Nephron progenitor cell (in vitro differentiated cells): Measurements from ENCODE around the gene ZNF688.

Source experiments
- DNase-seq: peaks from one replicate; pipeline ENCODE4 v3.0.0; 2021
- H3K27ac Mint-ChIP-seq: 2 replicates; pipeline ENCODE4 v1.8.0; 2021; ENCODE audit warnings: mild to moderate bottlenecking, moderate library complexity, mixed read lengths
- H3K27me3 Mint-ChIP-seq: 2 replicates; pipeline ENCODE4 v1.8.0; 2021; ENCODE audit warnings: mild to moderate bottlenecking, low read depth, mixed read lengths; ENCODE audit not compliant: poor library complexity
- H3K36me3 Mint-ChIP-seq: 2 replicates; pipeline ENCODE4 v1.8.0; 2021; ENCODE audit warnings: low read depth, mixed read lengths
- H3K4me1 Mint-ChIP-seq: 2 replicates; pipeline ENCODE4 v1.8.0; 2021; ENCODE audit warnings: mixed read lengths
- H3K4me3 Mint-ChIP-seq: 2 replicates; pipeline ENCODE4 v1.8.0; 2021; ENCODE audit warnings: mild to moderate bottlenecking, moderate library complexity, mixed read lengths
- H3K9me3 Mint-ChIP-seq: 2 replicates; pipeline ENCODE4 v1.8.0; 2021; ENCODE audit warnings: mild to moderate bottlenecking, moderate library complexity, mixed read lengths
- CTCF ChIP-seq: fragments of 200-600 bp; sonication (generic); IDR thresholded peaks from 2 replicates; pipeline ENCODE4 v1.5.0; 2021; ENCODE audit warnings: antibody characterized with exemption

ZNF688 gene

DNA sequence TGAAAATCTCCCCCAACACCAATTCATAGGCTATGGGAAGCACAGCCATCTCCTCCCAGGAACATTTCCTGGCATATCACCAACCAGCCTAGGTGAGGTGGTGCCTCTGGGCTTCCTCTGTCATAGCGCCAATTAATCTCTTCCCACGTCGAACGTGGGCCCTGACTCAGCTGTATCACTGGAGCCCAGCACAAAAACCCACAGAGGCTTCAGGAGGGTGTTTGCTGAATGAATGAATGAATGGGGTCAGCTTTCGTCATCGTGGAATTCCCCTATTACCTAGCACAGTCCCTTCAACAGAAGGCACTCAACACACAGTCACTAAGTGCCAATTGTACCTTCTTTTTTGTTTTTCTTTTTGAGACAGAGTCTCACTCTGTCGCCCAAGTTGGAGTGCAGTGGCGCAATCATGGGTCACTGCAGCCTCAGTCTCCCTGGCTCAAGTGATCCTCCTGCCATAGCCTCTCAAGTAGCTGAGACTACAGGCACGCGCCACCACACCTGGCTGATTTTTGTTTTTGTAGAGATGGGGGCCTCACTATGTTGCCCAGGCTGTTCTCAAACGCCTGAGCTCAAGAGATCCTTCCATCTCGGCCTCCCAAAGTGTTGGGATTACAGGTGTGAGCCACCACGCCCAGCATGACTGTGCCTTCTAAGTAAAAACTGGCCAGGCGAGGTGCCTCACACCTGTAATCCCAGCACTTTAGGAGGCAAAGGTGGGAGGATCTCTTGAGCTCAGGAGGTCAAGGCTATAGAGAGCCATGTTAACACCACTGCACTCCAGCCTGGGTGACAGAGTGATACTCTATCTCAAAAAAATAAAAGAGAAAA lies 4.1 kb downstream of the ZNF688 start:
- Mint-ChIP-seq H3K4me1 (peaks cover 35% of the 10 kb centered on the region), H3K27ac (no peak overlapping the region)
- no peak for DNase-seq

DNA sequence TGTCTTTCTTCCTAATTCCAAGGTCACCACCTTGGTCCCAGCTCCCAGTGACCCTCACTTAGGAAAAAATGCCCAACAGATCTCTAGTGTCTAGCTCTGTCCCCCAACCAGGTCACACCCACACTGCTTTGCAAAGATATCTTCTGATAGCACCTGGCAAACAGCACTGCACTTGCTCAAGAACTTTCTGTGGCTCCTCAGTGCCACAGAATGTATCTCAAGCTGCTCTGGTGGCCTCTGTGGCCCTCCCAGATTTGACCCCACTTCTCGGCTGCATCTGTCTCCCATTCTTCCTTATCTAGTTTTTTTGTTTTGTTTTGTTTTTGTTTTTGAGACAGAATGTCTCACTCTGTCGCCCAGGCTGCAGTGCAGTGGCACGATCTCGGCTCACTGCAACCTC lies 5.0 kb downstream of the ZNF688 start:
- H3K27ac Mint-ChIP-seq, result peak overlapping the region; percentile 68
- peaks cover 13% of the 10 kb centered on the region for H3K27me3 Mint-ChIP-seq
- H3K4me3 Mint-ChIP-seq, result no peak overlapping the region
- TF ChIP-seq CTCF, result no peak
- DNase-seq, result no peak
- peaks cover 31% of the 10 kb centered on the region for H3K4me1 Mint-ChIP-seq
- no peaks in the 10 kb centered on the region for H3K9me3 Mint-ChIP-seq
- no peaks in the 10 kb centered on the region for H3K36me3 Mint-ChIP-seq

More for the DNA sequence above, 4.1 kb downstream of the ZNF688 start:
- Mint-ChIP-seq H3K27me3 (peaks cover 13% of the 10 kb centered on the region), H3K4me3 (no peak overlapping the region), H3K9me3 (no peaks in the 10 kb centered on the region), H3K36me3 (no peaks in the 10 kb centered on the region)
- no peak for TF ChIP-seq CTCF

- H3K27ac Mint-ChIP-seq, result peak overlapping the region; percentile 55
- no peak for DNase-seq
- peaks cover 34% of the 10 kb centered on the region for H3K4me1 Mint-ChIP-seq
- peaks cover 19% of the 10 kb centered on the region for H3K27me3 Mint-ChIP-seq
- H3K36me3 Mint-ChIP-seq, result no peaks in the 10 kb centered on the region
- no peak for TF ChIP-seq CTCF
- H3K4me3 Mint-ChIP-seq, result no peak overlapping the region
- H3K9me3 Mint-ChIP-seq, result no peaks in the 10 kb centered on the region
These were observed 5.5 kb downstream of the ZNF688 start for GRCh38 chr16:30565984-30566383.

DNA sequence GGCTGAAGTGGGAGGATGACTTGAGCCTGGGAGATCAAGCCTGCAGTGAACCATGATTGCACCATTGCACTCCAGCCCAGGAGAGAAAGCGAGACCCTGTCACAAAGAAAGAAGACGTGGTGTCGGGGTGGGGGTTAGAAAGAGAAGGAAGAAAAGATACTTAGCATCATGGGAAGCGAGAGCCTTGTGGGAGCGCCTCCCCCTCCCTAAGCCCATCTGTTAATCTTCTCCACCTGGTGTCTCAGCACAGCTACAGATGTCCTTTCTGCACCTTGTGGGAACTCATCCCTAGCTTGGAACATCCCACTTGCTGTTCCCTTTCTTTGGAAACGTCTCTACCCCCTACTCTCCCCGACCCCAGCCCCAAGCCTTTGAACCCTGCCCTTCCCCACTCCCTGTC lies 6.0 kb downstream of the ZNF688 start:
- no peaks in the 10 kb centered on the region for H3K36me3 Mint-ChIP-seq
- no peaks in the 10 kb centered on the region for H3K9me3 Mint-ChIP-seq
- no peak overlapping the region for H3K27ac Mint-ChIP-seq
- peaks cover 22% of the 10 kb centered on the region for H3K27me3 Mint-ChIP-seq
- peaks cover 32% of the 10 kb centered on the region for H3K4me1 Mint-ChIP-seq
- H3K4me3 Mint-ChIP-seq, result no peak overlapping the region
- TF ChIP-seq CTCF, result no peak
- no peak for DNase-seq

DNA sequence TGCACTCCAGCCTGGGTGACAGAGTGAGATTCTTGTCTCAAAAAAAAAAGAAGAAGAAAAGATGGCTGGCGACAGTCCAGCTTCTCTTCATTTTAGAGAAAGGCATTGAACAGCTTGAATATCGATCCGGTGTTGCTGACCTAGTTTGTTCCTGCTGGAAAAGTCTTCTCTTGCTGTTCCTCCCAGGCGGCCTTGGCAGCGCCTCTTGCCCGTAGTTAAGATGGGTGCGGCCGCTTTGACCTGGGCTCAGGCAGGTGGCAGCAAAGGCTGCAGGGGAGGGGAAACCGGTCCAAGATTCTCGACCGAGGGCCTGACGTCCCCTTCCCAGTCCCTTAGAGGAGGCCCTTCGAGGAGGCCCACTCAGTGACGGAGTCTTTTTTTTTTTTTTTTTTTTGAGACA lies 9.5 kb downstream of the ZNF688 start:
- peaks cover 42% of the 10 kb centered on the region for H3K4me1 Mint-ChIP-seq
- H3K27me3 Mint-ChIP-seq, result peaks cover 27% of the 10 kb centered on the region
- no peaks in the 10 kb centered on the region for H3K36me3 Mint-ChIP-seq
- no peak overlapping the region for H3K4me3 Mint-ChIP-seq
- no peak for TF ChIP-seq CTCF
- H3K9me3 Mint-ChIP-seq, result no peaks in the 10 kb centered on the region
- no peak for DNase-seq
- no peak overlapping the region for H3K27ac Mint-ChIP-seq
